Naive B cell (primary cell): ENCODE measurements around the gene RAB17. TPM values are rescaled to one million over a fixed set of nuclear protein-coding genes. Genes with fewer than 3 reads are reported as not detected.

ENCODE experiments used
- ATAC-seq, 2 donors: fragments of 150-1000 bp; cut with Tn5 transposase; 2 replicates each; pipeline ENCODE4 v1.10.0; 2021; ENCODE audit warnings: low read depth in 2 of 2, mild to moderate bottlenecking in 2 of 2, moderate library complexity in 2 of 2
- DNase-seq: peaks from one replicate; pipeline ENCODE4 v3.0.0; 2022
- H3K27ac Mint-ChIP-seq, 6 donors: one replicate each; pipeline ENCODE4 v1.8.0; 2020 to 2022; ENCODE audit warnings: mild to moderate bottlenecking in 6 of 6, mixed read lengths in 6 of 6, moderate library complexity in 5 of 6, inconsistent platforms in 2 of 6
- H3K27me3 Mint-ChIP-seq, 3 donors: one replicate each; pipeline ENCODE4 v1.8.0; 2021 to 2022; ENCODE audit warnings: mixed read lengths in 3 of 3, mild to moderate bottlenecking in 1 of 3
- H3K36me3 Mint-ChIP-seq, 2 donors: one replicate each; pipeline ENCODE4 v1.8.0; 2020 to 2022; ENCODE audit warnings: mixed read lengths in 2 of 2, inconsistent platforms in 1 of 2, mild to moderate bottlenecking in 1 of 2
- H3K4me1 Mint-ChIP-seq, 3 donors: one replicate each; pipeline ENCODE4 v1.8.0; 2020 to 2022; ENCODE audit warnings: mixed read lengths in 3 of 3, inconsistent platforms in 1 of 3, mild to moderate bottlenecking in 1 of 3, moderate library complexity in 1 of 3
- H3K4me3 Mint-ChIP-seq, 8 donors: one replicate each; pipeline ENCODE4 v1.8.0; 2020 to 2022; ENCODE audit warnings: mild to moderate bottlenecking in 8 of 8, mixed read lengths in 8 of 8, moderate library complexity in 8 of 8, inconsistent platforms in 2 of 8
- H3K9me3 Mint-ChIP-seq, 7 donors: one replicate each; pipeline ENCODE4 v1.8.0; 2020 to 2022; ENCODE audit warnings: mixed read lengths in 7 of 7, mild to moderate bottlenecking in 5 of 7, inconsistent platforms in 2 of 7, moderate library complexity in 1 of 7
- polyA plus RNA-seq, 6 donors: library from polyadenylated mRNA; unstranded; fragments of 300-500 nt; fragmentation: Illumina TruSeq; gene quantifications; one replicate each; pipeline ENCODE4 v1.2.3, GENCODE V29; 2021; ENCODE audit warnings: low read depth in 6 of 6

The RAB17 gene
- polyA plus RNA-seq, 6 donors from 2014 or later, result not detected

DNA sequence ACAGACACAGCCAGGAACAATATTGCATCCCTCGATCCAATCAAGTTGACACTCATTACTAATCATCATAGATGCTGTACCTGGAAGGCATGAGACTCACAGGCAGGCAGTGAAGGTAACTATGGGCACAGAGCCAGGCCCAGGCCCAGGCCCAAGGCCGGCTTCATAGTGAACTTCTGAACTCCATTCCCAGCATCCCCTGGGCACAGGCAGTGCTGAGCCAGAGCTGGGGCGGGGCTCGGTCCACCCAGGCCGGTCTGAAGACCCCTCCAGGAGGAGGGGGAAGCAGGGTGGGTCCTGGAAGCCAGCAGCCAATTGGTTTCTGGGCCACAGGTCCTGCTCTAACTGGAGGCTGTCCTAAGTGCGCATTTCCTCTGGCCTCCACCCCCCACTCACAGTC, 65.9 kb downstream of the RAB17 start:
- H3K27ac Mint-ChIP-seq, result no peak overlapping the region
- no peak overlapping the region for H3K4me3 Mint-ChIP-seq
- DNase-seq (no peak), ATAC-seq (no peak)
- no peaks in the 10 kb centered on the region for H3K27me3 Mint-ChIP-seq
- peaks cover 0 to 6% (median 3%) of the 10 kb centered on the region in 3 donors for H3K4me1 Mint-ChIP-seq
- H3K36me3 Mint-ChIP-seq, result no peaks in the 10 kb centered on the region
- H3K9me3 Mint-ChIP-seq, result no peaks in the 10 kb centered on the region

Other genes starting within 250 kb of the RAB17 start
- gene COL6A3, start 176.6 kb downstream of the RAB17 start, polyA plus RNA-seq, result not detected
- gene MLPH, start 103.5 kb downstream of the RAB17 start, polyA plus RNA-seq, result not detected
- not detected for gene PRLH, start 24.2 kb downstream of the RAB17 start, polyA plus RNA-seq
- gene LRRFIP1, start 36.9 kb upstream of the RAB17 start, polyA plus RNA-seq, result 10 to 100 TPM; 45.8 to 88.7 (median 68.2) TPM
- under 1 TPM in 2 of 6 donors, not detected in 4; 0.17 to 0.24 TPM for gene RBM44, start 208.0 kb upstream of the RAB17 start, polyA plus RNA-seq